Bronchial epithelial cell (primary cell): ENCODE measurements around the gene TACR2. TPM values are rescaled to one million over a fixed set of nuclear protein-coding genes. Genes with fewer than 3 reads are reported as not detected.

Experiments used
- DNase-seq: peaks from one replicate; pipeline ENCODE4 v3.0.0-alpha.2; 2010; ENCODE audit warnings: low read depth
- FAIRE-seq: peaks from 2 replicates; lab custom pipeline; 2011; peaks lifted over from hg19 to GRCh38; lab: Jason Lieb, UNC
- H3K27me3 ChIP-seq: 2 replicates; pipeline ENCODE4 v1.5.1; 2011; ENCODE audit warnings: low read length; ENCODE audit not compliant: control insufficient read depth, insufficient read depth
- H3K36me3 ChIP-seq: 2 replicates; pipeline ENCODE4 v1.5.1; 2011; ENCODE audit warnings: low read length; ENCODE audit not compliant: control insufficient read depth, insufficient read depth
- H3K4me3 ChIP-seq: 2 replicates; pipeline ENCODE4 v1.5.1; 2011; ENCODE audit warnings: mild to moderate bottlenecking, low read depth, low read length, control low read depth
- total RNA-seq: library from RNA; depleted of rRNA; stranded (reverse); fragments of >200 nt; gene quantifications from 2 replicates; pipeline ENCODE4 v1.2.1, GENCODE V29; 2014
- TF ChIP-seq, protein P1 (sequence below): IDR thresholded peaks from 2 replicates; pipeline ENCODE4 v1.5.1; 2011; ENCODE audit warnings: mild to moderate bottlenecking, moderate library complexity, low read length, control low read depth, inconsistent platforms; ENCODE audit not compliant: insufficient read depth, severe bottlenecking

TACR2 gene
- total RNA-seq = under 0.01 TPM in 1 of 2 replicates, not detected in the other

DNA sequence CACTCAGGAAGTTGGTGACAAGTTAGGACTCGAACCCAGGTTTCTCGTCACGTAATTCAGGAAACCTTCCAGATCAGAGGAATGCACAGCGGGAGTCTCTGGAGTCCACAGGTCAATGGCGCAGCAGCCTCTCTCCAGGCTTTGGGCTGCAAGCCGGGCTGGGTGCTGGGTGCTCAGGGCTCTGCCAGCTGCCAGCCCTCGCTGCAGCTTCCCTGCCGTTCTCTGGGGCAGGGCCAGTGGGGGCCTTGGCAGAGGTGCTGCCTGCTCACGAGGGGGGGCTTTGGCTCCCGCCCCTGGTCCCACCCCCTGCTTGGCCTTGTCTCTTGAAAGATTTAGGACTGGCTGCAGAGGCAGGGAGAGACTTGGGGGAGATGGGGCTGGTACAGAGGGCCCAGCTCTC lies at the start of gene TACR2:
Gene TACR2 (minus strand): TSS at position 224 of the 400 bp plus-strand sequence. CDS start 595 bp downstream, outside the sequence.
- Histone ChIP-seq H3K4me3 (no peak within 1 kb of the TSS), H3K27me3 (no peaks in the 10 kb centered on the region), H3K36me3 (no peaks in the 10 kb centered on the region)
- DNase-seq (no peak), FAIRE-seq (no peak)
- TF ChIP-seq, protein P1, sequence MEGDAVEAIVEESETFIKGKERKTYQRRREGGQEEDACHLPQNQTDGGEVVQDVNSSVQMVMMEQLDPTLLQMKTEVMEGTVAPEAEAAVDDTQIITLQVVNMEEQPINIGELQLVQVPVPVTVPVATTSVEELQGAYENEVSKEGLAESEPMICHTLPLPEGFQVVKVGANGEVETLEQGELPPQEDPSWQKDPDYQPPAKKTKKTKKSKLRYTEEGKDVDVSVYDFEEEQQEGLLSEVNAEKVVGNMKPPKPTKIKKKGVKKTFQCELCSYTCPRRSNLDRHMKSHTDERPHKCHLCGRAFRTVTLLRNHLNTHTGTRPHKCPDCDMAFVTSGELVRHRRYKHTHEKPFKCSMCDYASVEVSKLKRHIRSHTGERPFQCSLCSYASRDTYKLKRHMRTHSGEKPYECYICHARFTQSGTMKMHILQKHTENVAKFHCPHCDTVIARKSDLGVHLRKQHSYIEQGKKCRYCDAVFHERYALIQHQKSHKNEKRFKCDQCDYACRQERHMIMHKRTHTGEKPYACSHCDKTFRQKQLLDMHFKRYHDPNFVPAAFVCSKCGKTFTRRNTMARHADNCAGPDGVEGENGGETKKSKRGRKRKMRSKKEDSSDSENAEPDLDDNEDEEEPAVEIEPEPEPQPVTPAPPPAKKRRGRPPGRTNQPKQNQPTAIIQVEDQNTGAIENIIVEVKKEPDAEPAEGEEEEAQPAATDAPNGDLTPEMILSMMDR = no peak

DNA sequence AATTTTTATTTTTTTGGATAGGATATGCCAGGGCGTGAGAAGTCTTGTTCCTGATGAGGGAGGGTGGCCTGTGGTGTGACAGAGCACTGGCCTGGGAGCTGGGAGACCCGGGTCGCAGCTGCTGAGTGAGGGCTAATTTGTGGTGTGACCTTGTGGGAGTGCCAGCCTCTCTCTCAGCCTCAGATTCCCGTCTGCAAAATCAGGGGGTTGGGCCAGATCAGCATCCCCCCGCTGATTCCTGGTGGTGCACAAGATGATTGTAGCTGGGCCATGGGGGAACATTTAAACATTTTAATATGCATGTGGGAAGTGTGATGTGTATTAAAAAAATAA lies 49.4 kb upstream of the TACR2 start:
- FAIRE-seq = no peak
- TF ChIP-seq, protein P1 = no peak
- no peak overlapping the region for H3K4me3 ChIP-seq
- DNase-seq = no peak
- H3K36me3 ChIP-seq = no peaks in the 10 kb centered on the region
- no peaks in the 10 kb centered on the region for H3K27me3 ChIP-seq

DNA sequence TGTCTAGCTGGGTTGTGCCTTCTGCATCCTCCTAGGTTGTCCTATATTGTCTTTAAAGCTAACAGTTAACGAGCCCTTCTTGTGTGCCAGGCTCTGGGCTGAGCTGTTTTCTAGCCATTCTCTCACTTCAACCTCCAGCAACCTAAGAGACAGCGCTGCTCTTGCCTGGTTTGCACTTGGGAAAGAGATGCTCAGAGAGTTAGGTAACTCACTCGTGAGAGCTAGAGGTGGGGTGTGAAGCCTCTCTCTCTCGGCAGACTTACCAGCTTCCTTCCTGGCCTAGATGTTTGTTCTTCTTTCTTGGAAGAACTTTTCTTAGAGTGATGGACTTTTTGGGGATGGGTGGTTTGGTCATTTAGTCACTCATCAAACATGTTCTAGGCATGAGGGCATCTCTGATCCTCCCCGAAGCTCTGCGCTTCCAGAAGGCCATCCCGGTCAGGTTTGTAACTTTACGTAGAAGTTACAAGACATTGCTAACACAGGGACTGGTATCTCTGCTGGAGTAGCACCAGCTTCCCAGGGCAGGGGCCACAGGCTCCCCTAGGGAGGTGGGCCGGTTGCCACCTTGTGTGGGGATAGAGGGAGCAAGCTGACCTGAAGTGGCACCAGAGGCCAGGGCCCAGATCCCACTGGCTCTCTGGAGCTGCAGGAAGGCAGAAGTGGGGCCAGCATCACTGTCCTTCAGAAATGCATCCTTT lies 48.9 kb upstream of the TACR2 start:
- no peak overlapping the region for H3K4me3 ChIP-seq
- FAIRE-seq (no peak), DNase-seq (no peak)
- H3K36me3 ChIP-seq = no peaks in the 10 kb centered on the region
- no peaks in the 10 kb centered on the region for H3K27me3 ChIP-seq
- TF ChIP-seq, protein P1 = no peak

DNA sequence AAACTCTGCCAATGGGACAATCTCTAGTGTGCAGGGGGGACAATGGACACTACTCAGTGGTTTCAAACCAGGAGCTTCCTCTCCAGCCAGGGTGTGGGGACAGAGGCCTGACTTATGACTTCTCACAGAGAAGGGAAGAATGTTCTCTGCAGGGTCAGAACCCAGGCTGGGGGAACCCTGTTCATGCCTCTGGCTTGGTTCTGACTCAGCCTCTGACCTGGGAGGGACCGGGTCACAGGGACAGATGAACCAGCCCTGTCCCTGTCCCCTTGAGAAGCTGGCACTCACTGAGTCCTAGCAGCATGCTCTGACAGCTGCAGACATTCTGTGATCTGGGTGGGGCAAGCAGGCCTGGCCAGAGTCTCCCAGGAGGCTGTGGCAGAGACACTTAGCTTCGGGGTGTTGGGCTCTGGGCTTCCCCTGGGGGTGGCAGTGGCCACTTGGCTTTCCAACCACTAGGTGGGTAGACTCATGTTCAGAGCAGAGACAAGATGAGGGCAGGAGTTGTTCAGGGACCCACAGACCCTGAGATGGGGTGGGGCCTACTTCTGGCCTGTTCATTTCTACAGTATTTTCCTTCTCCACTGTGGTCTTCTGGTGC lies 48.2 kb upstream of the TACR2 start:
- TF ChIP-seq, protein P1 = no peak
- no peak for DNase-seq
- no peaks in the 10 kb centered on the region for H3K36me3 ChIP-seq
- H3K4me3 ChIP-seq = no peak overlapping the region
- H3K27me3 ChIP-seq = no peaks in the 10 kb centered on the region
- no peak for FAIRE-seq

DNA sequence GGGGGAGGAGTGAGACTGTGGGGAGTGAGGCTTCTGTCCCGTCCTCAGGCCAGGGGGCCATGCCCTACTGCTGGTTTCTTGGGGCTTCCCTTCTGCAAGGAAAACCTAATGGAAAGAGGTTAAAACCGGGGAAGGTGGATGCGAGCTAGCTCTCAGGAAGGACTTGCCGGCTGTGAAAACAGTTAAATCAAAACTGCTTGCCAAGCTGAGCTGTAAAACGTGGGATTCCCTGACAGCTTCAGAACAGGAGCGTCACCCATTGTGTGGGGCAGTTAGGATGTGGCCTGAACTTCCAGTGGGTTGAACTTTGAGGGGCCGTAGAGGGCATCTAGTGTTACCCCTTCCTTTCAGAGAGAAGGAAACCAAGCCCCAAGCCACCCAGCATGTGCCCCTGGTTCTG lies 47.7 kb upstream of the TACR2 start:
- Histone ChIP-seq H3K36me3 (no peaks in the 10 kb centered on the region), H3K4me3 (no peak overlapping the region), H3K27me3 (no peaks in the 10 kb centered on the region)
- TF ChIP-seq, protein P1 = no peak
- DNase-seq (no peak), FAIRE-seq (no peak)

DNA sequence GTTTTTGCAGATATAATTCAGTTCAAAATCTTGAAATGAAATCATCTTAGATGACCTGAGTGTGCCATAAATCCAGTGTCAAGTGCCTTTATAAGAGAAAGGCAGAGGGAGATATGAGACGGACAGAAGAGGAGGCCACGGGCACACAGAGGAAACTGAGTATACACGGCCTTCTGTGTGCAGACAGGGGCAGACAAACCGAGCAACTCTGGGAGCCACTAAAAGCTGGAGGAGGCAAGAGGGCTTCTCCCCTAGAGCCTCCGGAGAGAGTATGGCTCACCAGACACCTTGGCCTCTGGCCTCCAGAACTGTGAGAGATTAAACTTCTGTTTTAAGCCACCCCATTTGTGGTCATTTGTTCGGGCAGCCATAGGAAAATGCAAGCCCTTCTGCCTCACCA lies 47.2 kb upstream of the TACR2 start:
- no peak for DNase-seq
- TF ChIP-seq, protein P1 = no peak
- Histone ChIP-seq H3K4me3 (no peak overlapping the region), H3K27me3 (no peaks in the 10 kb centered on the region), H3K36me3 (no peaks in the 10 kb centered on the region)
- no peak for FAIRE-seq
